GM03348 (cell line): ENCODE results near the gene KCNK4.

Source experiments
- DNase-seq: peaks from one replicate; pipeline ENCODE4 v3.0.0; 2012; ENCODE audit warnings: low spot score

The KCNK4 gene

GRCh38 chr11:64268893-64269539, 22.1 kb upstream of the KCNK4 start:
- DNase-seq = peak; percentile 60

GRCh38 chr11:64269540-64270220, 21.4 kb upstream of the KCNK4 start:
- DNase-seq = peak; percentile 94

GRCh38 chr11:64275031-64275800, 15.9 kb upstream of the KCNK4 start:
- no peak for DNase-seq

- DNase-seq = no peak
Measured at GRCh38 chr11:64275841-64276240, 15.3 kb upstream of the KCNK4 start.

- peak; percentile 79 for DNase-seq
Measured at GRCh38 chr11:64276653-64277431, 14.3 kb upstream of the KCNK4 start.

GRCh38 chr11:64278576-64279190, 12.4 kb upstream of the KCNK4 start:
- no peak for DNase-seq

- no peak for DNase-seq
Measured at GRCh38 chr11:64281957-64282770, 8.9 kb upstream of the KCNK4 start.

GRCh38 chr11:64283092-64283491, 8.0 kb upstream of the KCNK4 start:
- no peak for DNase-seq

- DNase-seq = peak; percentile 99
Measured at GRCh38 chr11:64284048-64284961, 6.8 kb upstream of the KCNK4 start, which contains the start of gene BAD. BAD (minus strand) TSS chr11:64284665; CDS start chr11:64284368, 297 bp downstream.

GRCh38 chr11:64284962-64285884, 5.9 kb upstream of the KCNK4 start, which contains the start of gene GPR137:
GPR137 (plus strand) TSS chr11:64285848; CDS start chr11:64286525, 677 bp downstream.
- DNase-seq = peak; percentile 95

- no peak for DNase-seq
Measured at GRCh38 chr11:64285885-64286800, 5.0 kb upstream of the KCNK4 start.

GRCh38 chr11:64286801-64287159, 4.3 kb upstream of the KCNK4 start:
- DNase-seq = no peak

- no peak for DNase-seq
Measured at GRCh38 chr11:64287676-64288352, 3.3 kb upstream of the KCNK4 start.

- DNase-seq = no peak
Measured at GRCh38 chr11:64288353-64288750, 2.8 kb upstream of the KCNK4 start.

- DNase-seq = no peak
Measured at GRCh38 chr11:64289002-64289564, 2.0 kb upstream of the KCNK4 start.
